CD4-positive, alpha-beta T cell treated with Interferon alpha-2 for 1 hour (primary cell): ENCODE measurements around the gene FGFR4.

Experiments
- DNase-seq, 2 donors: peaks; one replicate each; pipeline ENCODE4 v3.0.0-alpha.2; 2020 to 2022

Gene FGFR4

DNA sequence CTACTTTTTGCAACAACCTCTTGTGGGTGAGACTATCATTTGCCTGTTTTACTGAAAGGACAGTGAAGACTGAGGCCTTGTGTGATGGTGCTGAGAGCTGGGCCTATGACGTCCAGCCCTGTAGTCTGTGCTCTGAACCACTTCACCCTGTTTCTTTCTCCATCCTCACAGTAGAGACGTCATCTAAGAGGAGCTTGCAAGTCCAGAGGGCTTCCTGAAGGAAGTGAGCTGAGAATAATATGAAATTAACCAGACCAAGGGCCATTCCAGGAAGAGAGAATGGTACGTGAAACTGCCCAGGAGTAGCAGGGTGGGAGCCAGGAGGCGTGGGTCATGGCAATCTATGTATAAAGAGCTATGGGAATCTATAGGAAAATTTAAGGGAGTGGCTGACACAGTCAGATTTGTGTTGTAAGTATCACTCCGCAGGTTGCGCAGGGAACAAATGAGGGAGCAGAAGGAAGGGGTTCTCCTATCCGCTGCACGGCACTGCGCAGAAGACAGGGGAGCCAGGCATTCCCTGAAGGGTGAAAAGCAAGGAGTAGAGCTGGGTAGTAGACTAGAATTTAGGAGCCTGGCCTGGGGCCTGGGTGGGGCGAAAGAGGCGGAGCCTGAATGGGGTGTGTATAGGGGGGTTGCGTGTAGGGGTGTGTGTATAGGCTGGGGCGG lies 596 bp upstream of the FGFR4 start:
- no peak for DNase-seq

- DNase-seq, result no peak
Measured at GRCh38 chr5:177087398-177088005, 787 bp downstream of the FGFR4 start.

DNA sequence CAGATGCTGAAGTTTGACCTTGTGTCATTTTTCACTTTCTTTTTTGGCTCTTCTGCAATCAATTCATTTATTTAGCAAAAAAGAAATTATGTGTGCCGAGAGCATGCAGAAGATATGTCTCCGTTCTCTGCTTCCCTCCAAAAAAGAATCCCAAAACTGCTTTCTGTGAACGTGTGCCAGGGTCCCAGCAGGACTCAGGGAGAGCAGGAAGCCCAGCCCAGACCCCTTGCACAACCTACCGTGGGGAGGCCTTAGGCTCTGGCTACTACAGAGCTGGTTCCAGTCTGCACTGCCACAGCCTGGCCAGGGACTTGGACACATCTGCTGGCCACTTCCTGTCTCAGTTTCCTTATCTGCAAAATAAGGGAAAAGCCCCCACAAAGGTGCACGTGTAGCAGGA lies 2.4 kb downstream of the FGFR4 start:
- no peak for DNase-seq

- no peak for DNase-seq
Measured at GRCh38 chr5:177089825-177090641, 3.3 kb downstream of the FGFR4 start.

- DNase-seq, result no peak
Measured at GRCh38 chr5:177090813-177091212, 4.1 kb downstream of the FGFR4 start.

- no peak for DNase-seq
Measured at GRCh38 chr5:177091232-177091631, 4.5 kb downstream of the FGFR4 start.

DNA sequence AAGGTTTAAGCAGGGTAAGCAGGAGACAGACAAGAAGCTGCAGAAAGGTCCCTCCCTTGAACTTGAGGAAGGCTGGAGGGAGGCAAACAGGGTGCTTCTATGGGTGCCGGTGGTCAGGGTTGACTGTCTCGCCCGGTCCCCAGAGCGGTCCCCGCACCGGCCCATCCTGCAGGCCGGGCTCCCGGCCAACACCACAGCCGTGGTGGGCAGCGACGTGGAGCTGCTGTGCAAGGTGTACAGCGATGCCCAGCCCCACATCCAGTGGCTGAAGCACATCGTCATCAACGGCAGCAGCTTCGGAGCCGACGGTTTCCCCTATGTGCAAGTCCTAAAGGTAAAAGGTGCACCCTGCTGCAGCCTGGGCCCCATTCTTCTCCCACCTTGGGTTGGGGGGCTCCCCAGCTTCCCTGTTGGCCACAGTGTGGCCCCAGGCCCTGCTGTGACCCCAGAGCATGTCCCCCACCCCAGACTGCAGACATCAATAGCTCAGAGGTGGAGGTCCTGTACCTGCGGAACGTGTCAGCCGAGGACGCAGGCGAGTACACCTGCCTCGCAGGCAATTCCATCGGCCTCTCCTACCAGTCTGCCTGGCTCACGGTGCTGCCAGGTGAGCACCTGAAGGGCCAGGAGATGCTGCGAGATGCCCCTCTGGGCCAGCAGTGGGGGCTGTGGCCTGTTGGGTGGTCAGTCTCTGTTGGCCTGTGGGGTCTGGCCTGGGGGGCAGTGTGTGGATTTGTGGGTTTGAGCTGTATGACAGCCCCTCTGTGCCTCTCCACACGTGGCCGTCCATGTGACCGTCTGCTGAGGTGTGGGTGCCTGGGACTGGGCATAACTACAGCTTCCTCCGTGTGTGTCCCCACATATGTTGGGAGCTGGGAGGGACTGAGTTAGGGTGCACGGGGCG lies 5.7 kb downstream of the FGFR4 start:
- DNase-seq, result no peak

- DNase-seq, result no peak
Measured at GRCh38 chr5:177093082-177093712, 6.5 kb downstream of the FGFR4 start.

DNA sequence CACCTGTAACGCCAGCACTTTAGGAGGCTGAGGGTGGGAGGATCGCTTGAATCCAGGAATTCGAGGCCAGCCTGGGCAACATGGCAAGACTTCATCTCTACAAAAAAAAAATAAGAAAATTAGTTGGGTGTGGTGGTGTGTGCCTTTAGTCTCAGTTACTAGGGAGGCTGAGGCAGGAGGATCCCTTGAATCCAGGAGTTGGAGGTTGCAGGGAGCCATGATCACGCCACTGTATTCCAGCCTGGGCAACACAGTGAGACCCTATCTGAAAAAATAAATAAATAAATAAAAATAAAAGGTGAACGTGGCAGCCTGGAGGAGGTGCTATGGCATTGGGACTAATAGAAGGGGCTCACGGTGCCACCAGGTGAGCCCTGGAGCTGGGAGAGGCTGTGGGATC lies 7.1 kb downstream of the FGFR4 start:
- DNase-seq, result no peak

DNA sequence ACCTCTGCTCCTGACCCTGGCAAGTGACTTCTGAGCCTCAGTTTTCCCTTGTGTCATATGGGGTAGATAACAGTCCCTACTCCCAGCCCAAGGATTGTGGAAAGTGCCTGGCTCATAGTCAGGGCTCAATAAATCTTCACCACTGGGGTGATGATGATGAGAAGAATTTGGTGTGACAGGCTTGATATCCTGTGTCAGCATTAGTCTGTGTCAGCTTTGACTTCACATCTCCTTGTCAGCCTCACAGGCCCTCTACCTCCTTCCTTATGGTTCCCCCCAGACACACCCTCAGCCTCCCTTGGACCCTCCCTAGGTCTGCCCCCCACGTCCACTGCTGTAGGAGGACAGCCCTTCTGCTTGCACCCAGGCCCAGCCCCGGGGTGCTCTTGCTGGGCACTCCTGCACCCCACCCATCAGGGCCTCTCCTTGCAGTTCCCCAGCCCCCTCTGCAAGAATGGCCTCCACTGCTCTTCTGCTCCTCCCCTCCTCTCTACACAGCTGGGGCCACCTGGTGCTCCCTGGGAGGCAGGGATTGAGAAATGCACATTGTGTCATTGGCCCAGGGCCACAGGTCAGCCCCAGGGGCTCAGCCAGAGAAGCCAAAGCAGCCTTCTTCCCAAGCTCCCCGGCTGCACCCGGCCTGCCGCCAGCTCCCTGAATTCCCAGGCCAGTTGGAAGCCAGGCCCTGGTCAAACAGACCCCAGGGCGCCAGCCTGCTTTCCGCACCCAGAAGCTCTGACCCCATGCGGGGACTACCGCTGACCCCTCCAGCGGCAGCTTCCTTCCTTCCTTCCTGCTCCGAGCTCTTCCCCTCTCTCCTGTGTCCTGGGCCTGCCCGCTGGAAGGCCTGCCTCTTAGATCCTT lies 7.7 kb downstream of the FGFR4 start:
- DNase-seq, result no peak

DNA sequence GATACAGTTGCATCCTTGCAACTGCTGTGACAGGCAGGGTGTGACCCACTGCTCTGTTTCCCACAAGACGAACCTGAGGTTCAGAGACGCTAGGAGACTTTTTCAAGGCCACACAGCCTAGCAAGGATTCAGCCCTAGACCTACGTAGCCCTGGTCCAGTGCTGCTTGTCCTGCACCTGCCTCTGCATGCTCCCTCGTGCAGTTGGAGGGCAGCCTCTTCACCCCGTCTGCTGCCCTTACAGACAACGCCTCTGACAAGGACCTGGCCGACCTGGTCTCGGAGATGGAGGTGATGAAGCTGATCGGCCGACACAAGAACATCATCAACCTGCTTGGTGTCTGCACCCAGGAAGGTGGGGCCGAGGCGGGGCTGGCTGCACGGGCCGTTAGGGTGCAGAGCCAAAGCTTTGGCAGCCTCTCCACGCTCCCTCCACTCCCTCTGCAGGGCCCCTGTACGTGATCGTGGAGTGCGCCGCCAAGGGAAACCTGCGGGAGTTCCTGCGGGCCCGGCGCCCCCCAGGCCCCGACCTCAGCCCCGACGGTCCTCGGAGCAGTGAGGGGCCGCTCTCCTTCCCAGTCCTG lies 8.5 kb downstream of the FGFR4 start:
- no peak for DNase-seq

DNA sequence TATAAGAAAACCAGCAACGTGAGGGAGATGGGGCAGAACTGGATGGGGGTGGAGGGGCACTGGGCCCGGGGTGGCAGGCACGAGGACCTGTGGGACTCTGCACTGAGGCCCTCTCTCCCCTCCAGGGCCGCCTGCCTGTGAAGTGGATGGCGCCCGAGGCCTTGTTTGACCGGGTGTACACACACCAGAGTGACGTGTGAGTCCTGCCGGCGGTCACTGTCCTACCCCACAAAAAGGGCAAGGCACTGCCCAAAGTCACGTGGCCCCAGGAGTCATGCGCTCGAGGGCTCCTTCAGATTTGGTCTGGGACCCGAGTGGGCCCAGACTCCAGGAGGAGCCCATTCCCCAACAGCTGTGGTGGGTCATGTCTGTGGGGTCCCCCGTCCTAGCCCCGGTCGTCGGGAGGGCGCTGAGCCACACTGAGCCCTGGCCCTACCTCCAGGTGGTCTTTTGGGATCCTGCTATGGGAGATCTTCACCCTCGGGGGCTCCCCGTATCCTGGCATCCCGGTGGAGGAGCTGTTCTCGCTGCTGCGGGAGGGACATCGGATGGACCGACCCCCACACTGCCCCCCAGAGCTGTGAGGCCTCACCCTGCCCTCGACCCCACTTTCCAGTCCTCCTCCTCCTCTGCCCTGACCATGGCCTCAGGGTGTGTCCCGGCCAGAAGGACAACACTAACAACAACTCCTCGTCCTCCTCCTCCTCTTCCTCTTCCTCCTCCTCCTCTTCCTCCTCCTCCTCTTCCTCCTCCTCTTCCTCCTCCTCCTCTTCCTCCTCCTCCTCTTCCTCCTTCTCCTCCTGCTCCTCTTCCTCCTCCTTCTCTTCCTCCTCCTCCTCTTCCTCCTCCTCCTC lies 9.7 kb downstream of the FGFR4 start:
- DNase-seq, result no peak

DNA sequence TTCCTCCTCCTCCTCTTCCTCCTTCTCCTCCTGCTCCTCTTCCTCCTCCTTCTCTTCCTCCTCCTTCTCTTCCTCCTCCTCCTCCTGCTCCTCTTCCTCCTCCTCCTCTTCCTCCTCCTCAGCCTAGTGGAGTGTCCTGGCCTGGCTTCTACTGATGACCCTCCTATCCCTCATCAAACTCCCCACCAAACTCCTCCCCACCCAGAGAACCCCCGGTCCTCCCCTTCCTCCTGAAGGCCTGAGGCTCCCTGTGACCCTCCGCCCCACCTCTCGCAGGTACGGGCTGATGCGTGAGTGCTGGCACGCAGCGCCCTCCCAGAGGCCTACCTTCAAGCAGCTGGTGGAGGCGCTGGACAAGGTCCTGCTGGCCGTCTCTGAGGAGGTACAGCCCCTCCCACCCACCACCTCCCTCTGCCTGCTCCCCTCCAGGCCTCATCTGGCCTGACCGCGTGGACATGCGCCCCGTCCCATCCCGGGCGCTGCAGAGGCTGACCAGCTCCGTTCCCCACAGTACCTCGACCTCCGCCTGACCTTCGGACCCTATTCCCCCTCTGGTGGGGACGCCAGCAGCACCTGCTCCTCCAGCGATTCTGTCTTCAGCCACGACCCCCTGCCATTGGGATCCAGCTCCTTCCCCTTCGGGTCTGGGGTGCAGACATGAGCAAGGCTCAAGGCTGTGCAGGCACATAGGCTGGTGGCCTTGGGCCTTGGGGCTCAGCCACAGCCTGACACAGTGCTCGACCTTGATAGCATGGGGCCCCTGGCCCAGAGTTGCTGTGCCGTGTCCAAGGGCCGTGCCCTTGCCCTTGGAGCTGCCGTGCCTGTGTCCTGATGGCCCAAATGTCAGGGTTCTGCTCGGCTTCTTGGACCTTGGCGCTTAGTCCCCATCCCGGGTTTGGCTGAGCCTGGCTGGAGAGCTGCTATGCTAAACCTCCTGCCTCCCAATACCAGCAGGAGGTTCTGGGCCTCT lies 10.6 kb downstream of the FGFR4 start:
- no peak for DNase-seq

- DNase-seq, result no peak
Measured at GRCh38 chr5:177098120-177098469, 11.4 kb downstream of the FGFR4 start.

DNA sequence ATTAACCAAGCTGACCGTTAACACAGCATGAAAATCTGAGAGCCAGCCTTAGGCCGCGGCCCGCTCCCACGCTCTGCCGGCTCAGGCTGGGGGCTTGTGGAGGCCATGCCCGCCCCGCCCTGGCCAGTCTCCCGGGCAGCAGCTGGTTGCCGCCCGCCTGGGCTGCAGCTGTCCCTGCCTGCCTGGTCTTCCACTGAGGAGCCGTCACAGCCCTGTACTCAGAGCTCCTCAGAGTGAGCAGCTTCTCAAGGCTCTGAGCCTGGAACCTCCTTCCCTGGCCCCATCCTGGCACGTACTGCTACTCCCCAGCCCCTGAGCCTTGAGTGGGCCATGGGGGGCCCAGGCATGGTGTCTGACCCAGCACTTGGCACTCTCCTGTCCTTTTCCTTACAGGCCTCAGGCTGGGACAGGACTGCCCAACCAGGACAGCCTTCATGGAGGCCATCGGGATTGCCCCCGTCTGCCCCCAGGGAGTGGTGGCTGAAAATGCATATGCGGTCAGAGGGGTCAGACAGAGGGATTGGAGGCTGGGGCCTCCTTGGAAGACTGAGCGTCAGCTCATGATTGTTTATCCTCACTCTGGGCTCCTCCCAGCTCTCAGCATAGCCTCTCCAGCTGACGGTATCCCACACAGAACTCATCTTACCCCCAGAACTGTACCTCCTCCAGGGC lies 11.9 kb downstream of the FGFR4 start:
- DNase-seq, result no peak

GRCh38 chr5:177099422-177100093 lies 12.8 kb downstream of the FGFR4 start:
- no peak for DNase-seq

DNA sequence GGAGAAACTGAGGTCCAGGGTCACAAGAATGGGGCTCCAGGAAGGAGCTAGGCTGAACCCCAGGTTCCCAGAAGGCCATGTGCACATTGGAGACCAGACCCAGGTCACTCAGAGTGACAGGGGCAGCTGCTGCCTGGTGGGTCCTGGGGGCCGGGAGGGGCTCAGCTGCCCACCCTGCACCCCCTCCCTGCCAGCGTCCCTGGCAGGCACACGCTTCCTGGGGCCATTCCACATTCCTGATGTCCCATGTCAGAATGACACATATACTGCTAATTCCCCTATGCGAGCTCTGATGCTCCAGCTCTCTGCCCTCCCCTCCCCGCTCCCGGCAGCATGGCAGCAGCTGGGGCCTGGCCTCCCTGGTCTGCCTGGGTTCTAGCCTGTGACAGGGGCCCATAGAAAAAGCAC lies 14.0 kb downstream of the FGFR4 start:
- DNase-seq, result no peak
